Measurements from ENCODE around the gene COX19. TPM values are rescaled to one million over a fixed set of nuclear protein-coding genes. Genes with fewer than 3 reads are reported as not detected.

COX19 gene
- total RNA-seq, 1 experiment from 2014 or later = 12.3 TPM

- H3K14ac ChIP-seq (ENCODE audit: insufficient read depth, low read length) = no peak overlapping the region; the same call in 1 of the 2 replicates
- no peak overlapping the region for H3K4me3 Mint-ChIP-seq
- H2AK5ac ChIP-seq (ENCODE audit: insufficient read length, low read length) = no peak overlapping the region
- H4K8ac ChIP-seq (replicated peaks; ENCODE audit: insufficient read length, low read depth, low read length) = no peak overlapping the region
- H2BK5ac ChIP-seq (ENCODE audit: insufficient read length, low read length) = no peak overlapping the region
- H3K4me2 ChIP-seq (ENCODE audit: insufficient read depth, insufficient read length, low read length) = no peak overlapping the region
- H2BK20ac ChIP-seq (ENCODE audit: low read depth, low read length, poor library complexity, severe bottlenecking) = no peak overlapping the region
- no CpG with 5 or more reads among the region's 37 CpGs for WGBS (ENCODE audit: extremely low coverage, insufficient read length, low lambda C conversion rate)
- H3K79me1 ChIP-seq (ENCODE audit: insufficient read depth, low read depth, low read length, poor library complexity, severe bottlenecking) = no peaks in the 10 kb centered on the region
- no peaks in the 10 kb centered on the region for H3K23me2 ChIP-seq (ENCODE audit: insufficient read length, low read depth, low read length, poor library complexity, severe bottlenecking)
- H3K4ac ChIP-seq (ENCODE audit: low read depth, low read length) = no peak overlapping the region
- no peaks in the 10 kb centered on the region for H4K20me1 ChIP-seq (ENCODE audit: control insufficient read depth, insufficient read depth, insufficient read length)
- H3K18ac ChIP-seq (ENCODE audit: insufficient read length, low read depth, low read length) = no peak overlapping the region
- H3K27me3 ChIP-seq (ENCODE audit: insufficient read depth, low read length) = no peaks in the 10 kb centered on the region; the same call in 1 of the 2 replicates
- no peak overlapping the region for H2AFZ ChIP-seq (ENCODE audit: low read length)
- no peaks in the 10 kb centered on the region for H3K79me2 ChIP-seq (ENCODE audit: insufficient read depth, low read length)
- H3K4me1 ChIP-seq (ENCODE audit: insufficient read depth, low read length) = no peaks in the 10 kb centered on the region; the same call in 1 of the 2 replicates
- H3T11ph ChIP-seq (ENCODE audit: low read length) = no peak overlapping the region
- H2BK12ac ChIP-seq (ENCODE audit: insufficient read length, low read depth, low read length) = no peak overlapping the region
- H2BK15ac ChIP-seq (ENCODE audit: low read depth, low read length) = no peak overlapping the region
- H3K23ac ChIP-seq (ENCODE audit: insufficient read length, low read depth, low read length) = no peak overlapping the region
- H3K27ac ChIP-seq (ENCODE audit: insufficient read length, low read depth, low read length) = no peak overlapping the region
- no peak overlapping the region for H3K9ac ChIP-seq (ENCODE audit: extremely low read depth, insufficient read length, low read length)
- no peak for TF ChIP-seq CTCF (conservative IDR thresholded peaks at IDR 0.05)
- no peak overlapping the region for H4K5ac ChIP-seq (ENCODE audit: insufficient read length, low read depth, low read length)
- no peaks in the 10 kb centered on the region for H3K36me3 Mint-ChIP-seq (ENCODE audit: insufficient read depth in 1 of 3, low read depth in 3 of 3)
- no peak for DNase-seq
- peaks cover 7 to 13% of the 10 kb centered on the region in 2 experiments; a peak in 2 of 4 replicates for H3K4me1 Mint-ChIP-seq
- H3K9me3 ChIP-seq (ENCODE audit: control insufficient read depth, low read depth, low read length) = no peaks in the 10 kb centered on the region
- no peak overlapping the region for H2BK120ac ChIP-seq (ENCODE audit: low read depth, low read length, poor library complexity, severe bottlenecking)
- peak overlapping the region in 1 of 3 experiments; percentile 62; a peak in 2 of 7 replicates for H3K27ac Mint-ChIP-seq
- peaks cover 16% of the 10 kb centered on the region for H3K27me3 Mint-ChIP-seq (ENCODE audit: low read depth)
- no peak overlapping the region for H3K56ac ChIP-seq (ENCODE audit: insufficient read length, low read depth, low read length)
- H4K91ac ChIP-seq (ENCODE audit: insufficient read length, low read depth, low read length) = no peak overlapping the region
- H3K9me3 Mint-ChIP-seq = no peaks in the 10 kb centered on the region
Measured at GRCh38 chr7:947391-948210, 27.7 kb downstream of the COX19 start.

All from H9 (cell line).